ENCODE results near the gene WDFY4.

The WDFY4 gene

DNA sequence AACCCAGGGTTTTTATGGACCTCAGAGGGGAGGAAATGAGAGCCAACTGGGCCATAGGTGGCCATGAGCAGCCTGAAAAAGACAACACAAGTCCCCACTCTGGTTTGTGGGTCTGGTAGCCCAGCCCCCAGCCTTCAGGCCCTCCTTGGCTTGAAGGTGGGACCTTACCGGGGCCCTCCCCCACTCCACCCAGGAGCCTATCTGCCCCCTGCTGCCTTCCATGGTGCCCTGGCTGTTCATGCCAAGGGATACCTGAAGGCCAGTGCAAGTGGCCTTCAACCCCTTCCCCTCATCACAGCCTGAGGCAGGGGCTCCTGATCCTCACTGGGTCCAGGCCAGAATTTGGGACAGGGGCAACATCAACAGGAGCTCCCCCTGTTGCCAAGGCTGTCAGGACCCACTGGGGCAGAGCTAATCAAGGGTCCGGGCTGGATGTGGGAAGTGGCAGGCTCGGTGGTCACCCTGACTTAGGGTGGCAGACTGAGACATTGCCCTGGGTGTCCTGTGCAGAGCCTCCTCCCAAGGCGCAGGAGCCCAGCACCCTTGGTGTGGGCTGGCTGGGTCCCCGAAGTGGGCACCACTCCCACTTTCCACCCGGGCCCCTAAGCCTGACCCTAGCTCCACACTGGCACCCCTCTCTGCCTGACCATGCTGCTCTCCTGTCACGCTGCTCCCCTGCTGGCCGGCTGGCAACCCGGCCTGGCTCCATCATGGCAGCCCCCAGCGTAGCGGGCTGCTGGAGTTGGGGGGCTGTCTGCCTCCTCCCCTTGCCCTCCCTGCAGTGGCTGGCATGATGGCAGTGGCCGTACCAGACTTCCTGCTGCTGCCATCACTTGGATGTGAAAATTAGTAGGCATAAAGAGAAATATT is 6.4 kb downstream of the WDFY4 start:
- Mint-ChIP-seq H3K9me3 (peaks cover 3% of the 10 kb centered on the region), H3K27ac (no peak overlapping the region), H3K27me3 (ENCODE audit: low read depth, poor library complexity) (peaks cover 28% of the 10 kb centered on the region), H3K36me3 (ENCODE audit: low read depth) (no peaks in the 10 kb centered on the region), H3K4me3 (no peak overlapping the region), H3K4me1 (no peaks in the 10 kb centered on the region)
- TF ChIP-seq, protein P1, sequence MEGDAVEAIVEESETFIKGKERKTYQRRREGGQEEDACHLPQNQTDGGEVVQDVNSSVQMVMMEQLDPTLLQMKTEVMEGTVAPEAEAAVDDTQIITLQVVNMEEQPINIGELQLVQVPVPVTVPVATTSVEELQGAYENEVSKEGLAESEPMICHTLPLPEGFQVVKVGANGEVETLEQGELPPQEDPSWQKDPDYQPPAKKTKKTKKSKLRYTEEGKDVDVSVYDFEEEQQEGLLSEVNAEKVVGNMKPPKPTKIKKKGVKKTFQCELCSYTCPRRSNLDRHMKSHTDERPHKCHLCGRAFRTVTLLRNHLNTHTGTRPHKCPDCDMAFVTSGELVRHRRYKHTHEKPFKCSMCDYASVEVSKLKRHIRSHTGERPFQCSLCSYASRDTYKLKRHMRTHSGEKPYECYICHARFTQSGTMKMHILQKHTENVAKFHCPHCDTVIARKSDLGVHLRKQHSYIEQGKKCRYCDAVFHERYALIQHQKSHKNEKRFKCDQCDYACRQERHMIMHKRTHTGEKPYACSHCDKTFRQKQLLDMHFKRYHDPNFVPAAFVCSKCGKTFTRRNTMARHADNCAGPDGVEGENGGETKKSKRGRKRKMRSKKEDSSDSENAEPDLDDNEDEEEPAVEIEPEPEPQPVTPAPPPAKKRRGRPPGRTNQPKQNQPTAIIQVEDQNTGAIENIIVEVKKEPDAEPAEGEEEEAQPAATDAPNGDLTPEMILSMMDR (IDR thresholded peaks at IDR 0.05): no peak
- DNase-seq: no peak

DNA sequence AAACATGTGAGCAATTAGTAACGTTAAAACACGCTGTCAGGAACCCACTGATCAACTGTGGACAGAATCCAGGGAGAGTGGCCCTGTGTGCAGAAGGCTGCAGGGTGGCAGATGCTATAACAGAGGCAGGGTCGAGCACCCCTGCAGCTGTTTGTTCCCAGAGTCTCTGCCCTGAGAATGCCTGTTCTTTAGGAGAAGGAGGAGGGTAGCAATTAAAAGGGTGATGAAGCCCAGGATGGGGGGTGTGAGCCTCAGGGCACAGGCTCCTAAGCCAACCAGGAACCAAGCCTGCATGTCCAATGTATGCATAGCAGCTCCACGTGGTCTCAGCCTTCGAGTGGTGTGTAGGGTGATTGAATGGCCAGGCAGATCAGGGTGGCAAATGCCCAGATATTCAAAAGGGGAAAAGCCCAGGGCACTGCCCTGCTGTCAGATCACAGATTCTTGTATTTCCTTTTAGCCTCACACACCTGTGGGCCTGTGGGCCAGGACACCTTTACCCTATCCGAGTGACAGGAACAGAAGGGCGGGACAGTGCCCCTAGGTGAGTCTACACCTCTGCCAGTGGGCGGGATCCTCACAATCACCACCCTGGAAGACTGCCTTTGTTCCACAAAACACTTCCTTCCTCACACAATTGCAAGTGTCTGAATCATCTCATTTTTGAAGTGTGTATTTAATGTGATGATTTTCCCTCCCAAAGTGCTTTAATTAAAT is 7.3 kb downstream of the WDFY4 start:
- Mint-ChIP-seq H3K4me3 (no peak overlapping the region), H3K27ac (no peak overlapping the region), H3K27me3 (ENCODE audit: low read depth, poor library complexity) (peaks cover 36% of the 10 kb centered on the region), H3K9me3 (peaks cover 3% of the 10 kb centered on the region), H3K36me3 (ENCODE audit: low read depth) (no peaks in the 10 kb centered on the region), H3K4me1 (no peaks in the 10 kb centered on the region)
- TF ChIP-seq, protein P1 (IDR thresholded peaks at IDR 0.05): no peak
- no peak for DNase-seq

DNA sequence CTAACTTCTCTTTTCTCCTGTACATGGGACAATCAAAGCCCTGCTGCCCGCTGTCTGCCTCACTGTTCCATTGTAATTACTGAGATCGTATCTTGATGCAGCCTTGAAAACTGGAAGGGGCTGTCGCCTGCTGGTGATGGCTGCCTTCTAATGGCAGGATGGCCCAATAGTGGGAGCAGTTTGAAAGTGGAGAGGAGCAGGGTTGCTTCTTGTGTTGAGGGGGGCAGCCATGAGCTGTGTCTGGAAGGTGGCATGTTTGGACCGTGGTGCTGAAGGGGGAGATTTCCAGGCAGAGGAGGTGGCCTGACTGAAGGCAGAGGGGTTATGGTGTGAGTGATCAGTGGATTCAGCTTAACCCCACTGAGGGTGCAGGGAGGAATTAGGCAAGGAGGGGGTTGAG is 8.1 kb downstream of the WDFY4 start:
- H3K27me3 Mint-ChIP-seq (ENCODE audit: low read depth, poor library complexity): peaks cover 36% of the 10 kb centered on the region
- H3K4me1 Mint-ChIP-seq: no peaks in the 10 kb centered on the region
- TF ChIP-seq, protein P1 (IDR thresholded peaks at IDR 0.05): no peak
- H3K4me3 Mint-ChIP-seq: no peak overlapping the region
- peaks cover 3% of the 10 kb centered on the region for H3K9me3 Mint-ChIP-seq
- no peaks in the 10 kb centered on the region for H3K36me3 Mint-ChIP-seq (ENCODE audit: low read depth)
- no peak for DNase-seq
- H3K27ac Mint-ChIP-seq: no peak overlapping the region

DNA sequence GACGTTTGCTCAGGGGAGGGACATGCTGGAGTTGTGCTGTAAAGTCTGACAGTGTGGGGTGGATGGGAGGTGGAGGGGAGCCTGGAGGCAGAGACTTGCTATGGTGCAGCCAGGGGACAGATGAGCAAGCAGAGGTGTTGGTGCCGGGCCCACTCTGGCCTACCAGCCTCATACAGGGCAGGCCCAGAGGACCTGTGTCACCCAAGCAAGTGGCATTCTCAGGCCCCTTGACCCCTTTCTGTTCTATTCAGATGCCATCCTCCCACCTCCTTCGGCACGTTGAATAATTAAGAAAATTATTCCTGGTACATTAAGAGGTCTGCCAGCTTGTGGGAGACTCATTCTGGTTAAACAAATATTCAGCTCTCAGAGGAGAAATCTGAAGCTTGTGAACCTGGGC is 8.5 kb downstream of the WDFY4 start:
- DNase-seq: no peak
- H3K27me3 Mint-ChIP-seq (ENCODE audit: low read depth, poor library complexity): peaks cover 36% of the 10 kb centered on the region
- TF ChIP-seq, protein P1 (IDR thresholded peaks at IDR 0.05): no peak
- H3K4me1 Mint-ChIP-seq: no peaks in the 10 kb centered on the region
- no peak overlapping the region for H3K4me3 Mint-ChIP-seq
- H3K9me3 Mint-ChIP-seq: peaks cover 3% of the 10 kb centered on the region
- H3K27ac Mint-ChIP-seq: no peak overlapping the region
- no peaks in the 10 kb centered on the region for H3K36me3 Mint-ChIP-seq (ENCODE audit: low read depth)

DNA sequence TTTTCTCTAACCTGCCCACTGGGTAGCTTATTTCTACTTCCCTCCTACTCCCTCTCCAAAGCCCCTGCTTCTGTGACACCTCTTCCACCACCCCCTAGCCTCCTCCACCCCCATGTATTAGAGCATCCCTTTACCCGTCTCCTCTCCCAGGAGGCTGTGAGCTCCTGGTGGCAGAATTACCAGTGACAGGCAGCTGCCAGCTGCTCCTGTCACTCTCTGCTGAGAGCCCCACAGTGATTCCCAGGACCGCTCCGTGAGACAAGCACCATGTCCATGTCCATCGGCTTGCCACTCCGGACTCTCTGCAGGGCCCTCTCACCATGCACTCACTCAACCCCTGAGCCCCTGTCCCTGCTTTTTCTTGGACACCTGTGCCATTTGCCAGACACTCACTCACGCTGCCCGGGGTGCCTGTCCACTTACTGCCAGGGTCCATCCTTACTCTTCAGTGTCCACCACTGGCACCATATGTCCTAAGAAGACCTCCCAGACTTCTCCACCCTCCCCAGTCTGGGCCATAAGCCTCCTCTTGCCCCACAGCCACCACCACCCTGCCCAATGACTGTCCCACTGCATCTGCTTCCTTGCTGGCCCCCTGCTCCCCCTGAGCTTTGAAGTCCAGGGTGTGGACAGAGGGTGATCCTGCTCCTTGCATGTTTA is 9.8 kb downstream of the WDFY4 start:
- Mint-ChIP-seq H3K9me3 (peaks cover 3% of the 10 kb centered on the region), H3K4me3 (no peak overlapping the region), H3K4me1 (no peaks in the 10 kb centered on the region), H3K27ac (no peak overlapping the region), H3K36me3 (ENCODE audit: low read depth) (no peaks in the 10 kb centered on the region), H3K27me3 (ENCODE audit: low read depth, poor library complexity) (peaks cover 39% of the 10 kb centered on the region)
- DNase-seq: no peak
- TF ChIP-seq, protein P1 (IDR thresholded peaks at IDR 0.05): no peak
